Peyer's patch (tissue), 4 donors: Measurements from ENCODE around the gene CAPZA2. TPM values are rescaled to one million over a fixed set of nuclear protein-coding genes. Genes with fewer than 3 reads are reported as not detected.

Source experiments
- DNase-seq, 3 donors: peaks; one replicate each; pipeline ENCODE4 v3.0.0-alpha.2; 2017 to 2019
- H3K27ac ChIP-seq, 4 donors: fragments of 200-600 bp; sonication (generic); one replicate each; pipeline ENCODE4 v1.5.1; 2016 to 2019
- H3K27me3 ChIP-seq, 2 donors: fragments of 200-600 bp; sonication (generic); one replicate each; pipeline ENCODE4 v1.5.1; 2019
- H3K36me3 ChIP-seq, 3 donors: fragments of 200-600 bp; sonication (generic); one replicate each; pipeline ENCODE4 v1.5.1; 2016 to 2019
- H3K4me1 ChIP-seq, 4 donors: fragments of 200-600 bp; sonication (generic); one replicate each; pipeline ENCODE4 v1.5.1; 2016 to 2019
- H3K4me3 ChIP-seq, 4 donors: fragments of 200-600 bp; sonication (generic); 1 replicate in 3 of 4; 2 replicates in 1 of 4; pipeline ENCODE4 v1.5.1; 2016 to 2019; ENCODE audit warnings: mild to moderate bottlenecking in 1 of 4
- H3K9me3 ChIP-seq, 4 donors: fragments of 200-600 bp; sonication (generic); one replicate each; pipeline ENCODE4 v1.5.1; 2016 to 2019; ENCODE audit warnings: mild to moderate bottlenecking in 1 of 4
- POLR2A ChIP-seq, 2 donors: fragments of 450-650 bp; IDR thresholded peaks; one replicate each; pipeline ENCODE4 v1.5.1; 2017; ENCODE audit warnings: antibody characterized with exemption in 2 of 2, mild to moderate bottlenecking in 2 of 2, moderate library complexity in 2 of 2
- total RNA-seq, 4 donors: library from RNA; depleted of rRNA; stranded (reverse); fragments of >200 nt; gene quantifications; one replicate each; pipeline ENCODE4 v1.1.0, GENCODE V29; 2016
- TF ChIP-seq, protein P1 (sequence below), 6 experiments: fragments of 450-650 bp in 4 of 6; fragments of 200-600 bp in 2 of 6; sonication (generic) in 1 of 6; IDR thresholded peaks; one replicate each; pipeline ENCODE4 v1.5.1; 2017 to 2019; ENCODE audit warnings: antibody characterized with exemption in 6 of 6, mild to moderate bottlenecking in 3 of 6, moderate library complexity in 1 of 6

CAPZA2 gene
- total RNA-seq, 4 donors from 2014 or later = 53.1 to 133 (median 97.2) TPM

DNA sequence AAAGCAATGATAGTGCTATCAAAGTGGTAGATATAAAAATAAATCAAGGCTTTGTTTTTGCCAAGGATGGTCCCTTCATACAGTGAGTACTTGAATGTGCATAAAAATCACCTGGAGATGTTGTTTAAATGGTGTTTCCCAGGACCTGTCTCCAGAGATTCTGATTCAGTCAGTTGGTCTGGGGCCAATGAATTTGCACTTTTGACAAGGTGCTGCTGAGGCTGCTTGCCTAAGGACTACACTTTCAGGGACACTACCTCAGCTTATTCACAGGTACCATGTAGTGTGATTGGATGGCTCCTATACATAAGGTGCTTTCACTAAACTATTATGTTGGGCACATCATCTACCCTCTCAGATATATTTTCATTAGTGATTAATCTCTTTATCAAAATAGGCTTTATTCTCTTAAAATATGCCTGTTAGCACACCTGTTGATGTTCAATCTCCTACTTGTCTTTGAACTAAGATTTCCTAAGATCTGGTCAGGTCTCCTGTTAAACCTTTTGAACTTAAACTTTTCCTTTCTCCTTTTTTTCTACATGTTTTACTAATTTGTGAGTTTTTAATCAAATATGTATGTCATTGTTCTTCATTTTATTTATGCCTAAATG lies 24.3 kb downstream of the CAPZA2 start:
- TF ChIP-seq, protein P1, sequence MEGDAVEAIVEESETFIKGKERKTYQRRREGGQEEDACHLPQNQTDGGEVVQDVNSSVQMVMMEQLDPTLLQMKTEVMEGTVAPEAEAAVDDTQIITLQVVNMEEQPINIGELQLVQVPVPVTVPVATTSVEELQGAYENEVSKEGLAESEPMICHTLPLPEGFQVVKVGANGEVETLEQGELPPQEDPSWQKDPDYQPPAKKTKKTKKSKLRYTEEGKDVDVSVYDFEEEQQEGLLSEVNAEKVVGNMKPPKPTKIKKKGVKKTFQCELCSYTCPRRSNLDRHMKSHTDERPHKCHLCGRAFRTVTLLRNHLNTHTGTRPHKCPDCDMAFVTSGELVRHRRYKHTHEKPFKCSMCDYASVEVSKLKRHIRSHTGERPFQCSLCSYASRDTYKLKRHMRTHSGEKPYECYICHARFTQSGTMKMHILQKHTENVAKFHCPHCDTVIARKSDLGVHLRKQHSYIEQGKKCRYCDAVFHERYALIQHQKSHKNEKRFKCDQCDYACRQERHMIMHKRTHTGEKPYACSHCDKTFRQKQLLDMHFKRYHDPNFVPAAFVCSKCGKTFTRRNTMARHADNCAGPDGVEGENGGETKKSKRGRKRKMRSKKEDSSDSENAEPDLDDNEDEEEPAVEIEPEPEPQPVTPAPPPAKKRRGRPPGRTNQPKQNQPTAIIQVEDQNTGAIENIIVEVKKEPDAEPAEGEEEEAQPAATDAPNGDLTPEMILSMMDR (IDR thresholded peaks at IDR 0.05) = no peak
- TF ChIP-seq POLR2A (IDR thresholded peaks at IDR 0.05) = no peak
- no peaks in the 10 kb centered on the region for H3K9me3 ChIP-seq
- H3K4me3 ChIP-seq = no peak overlapping the region
- peaks cover 0 to 15% (median 1%) of the 10 kb centered on the region in 4 donors for H3K4me1 ChIP-seq
- H3K27me3 ChIP-seq = no peaks in the 10 kb centered on the region
- no peak for DNase-seq
- no peak overlapping the region for H3K27ac ChIP-seq
- H3K36me3 ChIP-seq = peaks cover 0 to 26% (median 0%) of the 10 kb centered on the region in 3 donors

DNA sequence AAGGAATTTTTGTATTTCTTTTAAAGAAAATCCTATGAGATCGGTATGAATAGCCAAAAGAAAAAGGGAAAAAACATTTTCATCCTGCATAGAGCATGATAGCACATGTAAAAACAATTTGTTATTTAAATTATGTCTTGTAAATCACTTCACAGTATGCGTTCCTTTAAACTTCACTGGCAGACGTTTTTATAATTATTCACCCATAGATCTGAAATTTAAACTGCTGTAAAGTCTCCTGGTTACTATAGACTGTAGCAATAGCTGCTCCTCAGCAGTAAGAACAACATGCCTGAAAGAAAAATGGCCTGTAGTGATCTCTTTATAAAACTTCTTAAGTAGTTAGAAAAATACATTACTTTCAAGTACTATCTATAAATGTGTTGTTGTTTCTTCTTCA lies 26.5 kb downstream of the CAPZA2 start:
- DNase-seq = no peak
- no peak overlapping the region for H3K4me3 ChIP-seq
- H3K9me3 ChIP-seq = no peaks in the 10 kb centered on the region
- H3K36me3 ChIP-seq = peaks cover 0 to 44% (median 0%) of the 10 kb centered on the region in 3 donors
- peaks cover 0 to 15% (median 1%) of the 10 kb centered on the region in 4 donors for H3K4me1 ChIP-seq
- H3K27ac ChIP-seq = no peak overlapping the region
- TF ChIP-seq, protein P1 (IDR thresholded peaks at IDR 0.05) = no peak
- no peak for TF ChIP-seq POLR2A (IDR thresholded peaks at IDR 0.05)
- no peaks in the 10 kb centered on the region for H3K27me3 ChIP-seq

DNA sequence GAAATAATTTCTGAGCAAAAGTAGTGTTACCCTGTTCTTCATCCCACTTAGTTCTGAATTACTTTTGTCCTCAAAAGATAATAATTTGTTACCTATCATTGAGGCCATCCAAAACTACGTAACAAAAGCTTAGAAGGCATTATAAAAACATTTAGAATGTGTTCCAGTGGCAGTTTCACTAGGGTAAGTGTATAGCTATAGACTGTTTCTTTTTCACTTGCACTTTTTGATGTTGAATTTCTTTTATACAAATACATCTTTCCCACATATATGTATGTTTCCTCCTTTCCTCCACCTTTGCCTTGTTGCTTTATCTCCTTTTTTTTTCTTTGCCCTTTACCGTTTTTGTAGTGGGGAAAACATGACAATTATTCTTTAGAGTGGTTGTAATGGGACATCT lies 33.5 kb downstream of the CAPZA2 start:
- Histone ChIP-seq H3K36me3 (peaks cover 0 to 52% (median 0%) of the 10 kb centered on the region in 3 donors), H3K4me1 (no peaks in the 10 kb centered on the region), H3K9me3 (no peaks in the 10 kb centered on the region), H3K27ac (no peak overlapping the region), H3K27me3 (no peaks in the 10 kb centered on the region), H3K4me3 (no peak overlapping the region)
- TF ChIP-seq, protein P1 (IDR thresholded peaks at IDR 0.05) = no peak
- no peak for TF ChIP-seq POLR2A (IDR thresholded peaks at IDR 0.05)
- DNase-seq = no peak

DNA sequence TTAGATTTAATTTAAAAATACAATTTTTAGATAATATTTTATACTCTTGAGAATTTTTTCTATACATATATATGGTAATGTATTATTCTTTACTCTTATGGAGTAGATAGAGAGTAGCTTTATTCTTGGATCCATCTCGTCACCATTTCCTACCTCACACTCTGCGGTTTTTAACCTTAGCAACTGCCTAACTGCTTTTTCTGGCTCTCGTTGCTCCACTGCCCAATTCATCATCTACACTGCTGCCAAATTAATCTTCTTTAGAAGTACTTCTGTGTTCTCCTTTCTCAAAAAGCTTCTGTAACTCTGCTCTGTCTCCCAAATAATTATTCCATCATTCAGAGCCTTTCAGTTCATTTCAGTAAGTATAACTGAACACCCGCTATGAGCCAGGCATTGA lies 35.3 kb downstream of the CAPZA2 start:
- TF ChIP-seq, protein P1 (IDR thresholded peaks at IDR 0.05) = no peak
- TF ChIP-seq POLR2A (IDR thresholded peaks at IDR 0.05) = no peak
- Histone ChIP-seq H3K9me3 (no peaks in the 10 kb centered on the region), H3K27me3 (no peaks in the 10 kb centered on the region), H3K4me3 (no peak overlapping the region), H3K27ac (no peak overlapping the region), H3K4me1 (no peaks in the 10 kb centered on the region), H3K36me3 (peaks cover 0 to 44% (median 0%) of the 10 kb centered on the region in 3 donors)
- no peak for DNase-seq

DNA sequence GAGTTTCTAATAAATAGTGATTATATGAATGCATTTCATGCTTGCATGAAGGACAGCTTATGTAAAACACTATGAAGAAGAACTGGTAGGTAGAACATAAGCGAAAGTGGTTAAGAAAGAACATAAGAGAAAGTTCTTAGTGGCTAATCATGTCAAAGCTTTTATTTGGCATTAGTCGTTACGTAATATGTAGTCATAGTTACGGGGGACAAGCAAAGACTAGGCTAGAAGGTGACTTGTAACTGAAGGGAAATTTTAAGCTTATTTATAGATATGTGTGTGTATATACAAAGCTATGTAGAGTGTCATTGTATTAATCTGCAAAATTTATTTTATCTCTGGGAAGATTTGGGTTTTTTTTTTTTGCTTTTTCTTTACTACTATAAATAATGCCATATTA lies 36.9 kb downstream of the CAPZA2 start:
- Histone ChIP-seq H3K4me3 (no peak overlapping the region), H3K4me1 (no peaks in the 10 kb centered on the region), H3K36me3 (peaks cover 0 to 37% (median 0%) of the 10 kb centered on the region in 3 donors), H3K27ac (no peak overlapping the region), H3K9me3 (no peaks in the 10 kb centered on the region), H3K27me3 (no peaks in the 10 kb centered on the region)
- no peak for DNase-seq
- TF ChIP-seq, protein P1 (IDR thresholded peaks at IDR 0.05) = no peak
- no peak for TF ChIP-seq POLR2A (IDR thresholded peaks at IDR 0.05)
